GM12891 (cell line): ENCODE measurements around the gene PNPLA7.
"Not testable (repeated sequence)": the region's sequence is repeated elsewhere in the genome, so short reads cannot be mapped to it uniquely, and the experiment has no call there.

ENCODE experiments used
- POLR2A ChIP-seq: IDR thresholded peaks from 2 replicates; pipeline ENCODE4 v1.6.1; 2011; ENCODE audit warnings: low read depth, low read length, control low read depth
- POLR2AphosphoS5 ChIP-seq: IDR thresholded peaks from 2 replicates; pipeline ENCODE4 v1.6.1; 2011; ENCODE audit warnings: low read depth, low read length, control low read depth
- POU2F2 ChIP-seq: IDR thresholded peaks from 2 replicates; pipeline ENCODE4 v1.6.1; 2011; ENCODE audit warnings: low read depth, mild to moderate bottlenecking, control low read depth, low read length, moderate library complexity
- TAF1 ChIP-seq: IDR thresholded peaks from 2 replicates; pipeline ENCODE4 v1.6.1; 2011; ENCODE audit warnings: low read depth, low read length, control low read depth

- not testable (repeated sequence) for TF ChIP-seq TAF1, POLR2A, POLR2AphosphoS5, POU2F2
These were observed 31.3 kb downstream of the PNPLA7 start for GRCh38 chr9:137518661-137519459.
